ENCODE data around the gene PTPN13.
A peak's percentile ranks its signal among the peaks of the same experiment; 100 is the strongest.

PTPN13 gene, protein sequence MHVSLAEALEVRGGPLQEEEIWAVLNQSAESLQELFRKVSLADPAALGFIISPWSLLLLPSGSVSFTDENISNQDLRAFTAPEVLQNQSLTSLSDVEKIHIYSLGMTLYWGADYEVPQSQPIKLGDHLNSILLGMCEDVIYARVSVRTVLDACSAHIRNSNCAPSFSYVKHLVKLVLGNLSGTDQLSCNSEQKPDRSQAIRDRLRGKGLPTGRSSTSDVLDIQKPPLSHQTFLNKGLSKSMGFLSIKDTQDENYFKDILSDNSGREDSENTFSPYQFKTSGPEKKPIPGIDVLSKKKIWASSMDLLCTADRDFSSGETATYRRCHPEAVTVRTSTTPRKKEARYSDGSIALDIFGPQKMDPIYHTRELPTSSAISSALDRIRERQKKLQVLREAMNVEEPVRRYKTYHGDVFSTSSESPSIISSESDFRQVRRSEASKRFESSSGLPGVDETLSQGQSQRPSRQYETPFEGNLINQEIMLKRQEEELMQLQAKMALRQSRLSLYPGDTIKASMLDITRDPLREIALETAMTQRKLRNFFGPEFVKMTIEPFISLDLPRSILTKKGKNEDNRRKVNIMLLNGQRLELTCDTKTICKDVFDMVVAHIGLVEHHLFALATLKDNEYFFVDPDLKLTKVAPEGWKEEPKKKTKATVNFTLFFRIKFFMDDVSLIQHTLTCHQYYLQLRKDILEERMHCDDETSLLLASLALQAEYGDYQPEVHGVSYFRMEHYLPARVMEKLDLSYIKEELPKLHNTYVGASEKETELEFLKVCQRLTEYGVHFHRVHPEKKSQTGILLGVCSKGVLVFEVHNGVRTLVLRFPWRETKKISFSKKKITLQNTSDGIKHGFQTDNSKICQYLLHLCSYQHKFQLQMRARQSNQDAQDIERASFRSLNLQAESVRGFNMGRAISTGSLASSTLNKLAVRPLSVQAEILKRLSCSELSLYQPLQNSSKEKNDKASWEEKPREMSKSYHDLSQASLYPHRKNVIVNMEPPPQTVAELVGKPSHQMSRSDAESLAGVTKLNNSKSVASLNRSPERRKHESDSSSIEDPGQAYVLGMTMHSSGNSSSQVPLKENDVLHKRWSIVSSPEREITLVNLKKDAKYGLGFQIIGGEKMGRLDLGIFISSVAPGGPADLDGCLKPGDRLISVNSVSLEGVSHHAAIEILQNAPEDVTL (N-terminal part only)

DNA sequence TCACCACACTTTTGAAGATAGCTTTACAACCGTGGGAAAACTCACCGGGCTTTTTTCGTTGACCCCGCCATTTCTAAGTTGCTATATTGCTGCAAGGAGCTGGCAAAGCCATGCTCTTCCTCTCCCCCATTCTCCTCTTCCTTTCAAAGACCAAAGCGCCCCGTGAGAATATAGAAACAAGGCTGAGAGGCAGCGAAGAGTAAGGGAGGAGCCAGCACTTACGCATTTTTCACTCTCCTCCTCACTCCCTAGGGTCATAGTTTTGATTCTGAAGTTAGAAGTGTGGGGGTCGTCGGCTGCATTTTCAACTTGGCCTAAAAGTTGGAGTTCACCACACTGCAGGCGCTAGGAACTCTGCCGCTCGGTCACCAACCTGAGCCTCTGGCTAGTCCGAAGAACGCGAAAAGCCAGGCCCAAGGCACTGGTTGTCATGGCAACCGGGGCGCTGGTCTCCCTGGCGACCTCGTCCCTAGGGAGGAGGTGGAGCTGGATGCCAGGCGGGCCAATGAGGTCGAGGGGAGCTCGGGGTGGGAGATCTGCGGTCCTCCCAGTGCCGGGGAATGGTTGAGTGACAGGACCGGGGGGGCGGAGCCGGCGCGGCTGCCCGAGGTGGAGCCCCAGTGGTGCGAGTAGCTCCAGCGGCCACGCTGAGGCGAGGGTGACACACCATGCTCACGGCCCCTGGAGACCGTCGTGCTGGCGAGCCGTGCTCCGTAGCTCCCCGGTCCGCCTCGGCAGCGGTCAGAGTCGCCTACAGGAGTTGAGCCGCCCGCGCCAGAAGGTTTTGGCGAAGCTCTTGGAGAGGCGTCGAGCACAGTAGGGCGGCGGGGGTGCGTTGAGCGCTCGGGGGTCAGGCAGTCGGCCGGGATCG is at the start of gene PTPN13:
Gene PTPN13 (plus strand): TSS at position 628 of the 871 bp plus-strand sequence. CDS start 40,942 bp downstream, outside the sequence.
- peak; percentile 88 for DNase-seq (ENCODE audit: low spot score)

GRCh38 chr4:86547140-86547539 is 47.0 kb upstream of the PTPN13 start:
- no peak for DNase-seq (ENCODE audit: low spot score)

GRCh38 chr4:86549163-86549788 is 44.8 kb upstream of the PTPN13 start:
- no peak for DNase-seq (ENCODE audit: low spot score)

GRCh38 chr4:86551387-86551786 is 42.7 kb upstream of the PTPN13 start:
- DNase-seq (ENCODE audit: low spot score), result no peak

DNA sequence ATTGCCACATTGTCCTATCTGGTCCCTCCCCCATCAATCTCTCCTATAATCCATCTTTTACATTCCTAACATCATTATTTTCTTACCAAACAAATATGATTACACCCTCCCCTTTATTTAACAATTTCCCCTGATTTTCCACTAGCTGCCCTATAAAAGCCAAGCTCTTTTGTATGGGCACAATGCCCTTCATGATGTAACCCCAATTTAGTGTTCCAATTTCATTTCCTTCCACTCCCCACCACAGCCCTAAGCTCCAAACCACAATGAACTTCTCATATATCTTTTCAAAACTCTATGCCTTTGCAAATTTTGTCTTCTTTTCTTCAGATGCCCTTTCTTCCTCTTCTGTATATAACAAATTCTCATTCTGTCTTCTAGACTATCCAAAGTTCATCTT is 39.5 kb upstream of the PTPN13 start:
- no peak for DNase-seq (ENCODE audit: low spot score)

DNA sequence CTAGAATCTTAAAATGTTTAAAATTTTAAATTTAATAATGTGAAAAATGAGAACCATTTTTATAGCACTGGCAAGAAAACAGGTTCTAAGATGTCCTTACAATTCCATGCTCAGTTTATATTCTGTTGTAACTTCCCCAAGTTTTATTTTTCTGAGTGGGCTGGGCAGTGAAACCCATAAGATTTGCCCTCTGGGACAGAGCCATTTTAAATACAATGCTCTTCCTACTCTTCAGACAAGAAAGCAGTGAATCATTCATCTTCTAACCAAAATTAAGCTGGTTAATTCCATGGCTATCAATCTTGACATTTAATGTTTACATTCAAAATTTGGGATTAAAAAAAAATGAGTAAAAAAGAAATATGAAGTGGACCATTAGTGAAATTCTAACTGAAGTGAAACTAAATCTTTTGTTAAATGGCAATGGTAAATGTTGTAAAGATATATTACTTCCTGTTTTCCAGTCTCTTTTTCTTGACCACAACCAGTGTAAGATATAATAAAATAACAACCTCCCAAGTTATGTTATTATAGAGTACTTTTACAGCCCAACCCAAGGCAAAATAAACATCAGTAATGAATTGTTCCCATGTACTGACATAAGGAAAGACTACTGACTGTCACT is 37.2 kb upstream of the PTPN13 start:
- DNase-seq (ENCODE audit: low spot score), result no peak

DNA sequence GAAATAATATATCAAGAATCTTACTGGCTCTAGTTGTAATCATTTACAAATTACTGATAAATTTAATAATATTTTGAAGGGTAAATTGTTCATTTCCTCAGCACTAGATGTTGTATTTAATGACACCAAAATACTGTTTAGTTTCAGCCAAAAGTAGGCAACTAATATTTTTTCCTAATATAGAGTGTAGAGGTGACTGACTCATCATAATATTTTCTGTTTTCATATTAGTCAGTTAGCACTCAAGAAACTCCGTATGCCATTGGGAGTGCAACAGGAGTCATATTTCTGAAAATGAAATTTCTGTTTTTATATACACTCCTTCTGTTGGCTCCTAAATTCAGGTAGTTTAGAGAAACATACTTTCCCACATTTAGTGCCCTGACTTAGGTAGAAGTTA is 36.6 kb upstream of the PTPN13 start:
- no peak for DNase-seq (ENCODE audit: low spot score)

GRCh38 chr4:86558258-86558657 is 35.9 kb upstream of the PTPN13 start:
- DNase-seq (ENCODE audit: low spot score), result no peak

DNA sequence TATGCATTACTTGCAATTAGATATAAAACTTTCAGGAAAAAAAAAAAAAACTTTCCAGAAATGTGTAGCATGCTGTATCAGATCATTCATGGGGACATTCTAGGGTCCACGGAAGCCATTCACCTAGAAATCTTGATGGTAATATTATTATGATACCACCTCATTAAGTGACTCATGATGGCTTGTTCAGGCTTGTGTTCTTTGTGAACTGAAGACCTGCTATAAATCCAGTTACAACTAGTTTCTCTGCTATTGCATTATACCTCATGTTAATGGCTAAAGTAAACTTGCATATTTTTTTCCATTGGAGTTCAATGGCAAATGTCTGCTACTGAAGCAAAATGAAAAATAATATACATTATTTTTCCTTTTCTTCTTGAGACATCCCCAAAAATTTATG is 35.3 kb upstream of the PTPN13 start:
- DNase-seq (ENCODE audit: low spot score), result no peak

- no peak for DNase-seq (ENCODE audit: low spot score)
Observed at GRCh38 chr4:86560447-86560846, 33.7 kb upstream of the PTPN13 start.

- no peak for DNase-seq (ENCODE audit: low spot score)
Observed at GRCh38 chr4:86561256-86561655, 32.9 kb upstream of the PTPN13 start.

GRCh38 chr4:86563416-86563815 is 30.7 kb upstream of the PTPN13 start:
- DNase-seq (ENCODE audit: low spot score), result no peak

GRCh38 chr4:86564795-86565194 is 29.3 kb upstream of the PTPN13 start:
- no peak for DNase-seq (ENCODE audit: low spot score)

DNA sequence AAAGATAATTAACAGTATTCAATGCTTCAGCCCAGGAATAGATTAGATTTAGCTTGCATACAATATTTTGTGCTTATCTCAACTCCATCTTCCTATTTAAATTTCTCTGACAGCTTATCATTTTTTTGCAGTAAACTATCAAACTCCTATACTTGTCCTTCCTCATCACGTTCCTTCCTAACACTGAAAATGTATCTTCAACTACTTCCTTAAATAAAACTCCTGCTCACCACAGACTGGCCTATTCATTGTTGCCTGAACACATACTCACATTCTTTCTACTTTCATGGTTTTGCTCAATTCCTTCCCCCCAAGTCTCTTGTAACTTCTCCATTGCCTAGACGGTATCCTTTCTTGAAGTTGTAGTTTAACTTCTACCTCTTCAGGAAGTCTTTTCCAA is 28.5 kb upstream of the PTPN13 start:
- no peak for DNase-seq (ENCODE audit: low spot score)

GRCh38 chr4:86569103-86569870 is 24.8 kb upstream of the PTPN13 start:
- no peak for DNase-seq (ENCODE audit: low spot score)

GRCh38 chr4:86579941-86580340 is 14.2 kb upstream of the PTPN13 start:
- DNase-seq (ENCODE audit: low spot score), result no peak

DNA sequence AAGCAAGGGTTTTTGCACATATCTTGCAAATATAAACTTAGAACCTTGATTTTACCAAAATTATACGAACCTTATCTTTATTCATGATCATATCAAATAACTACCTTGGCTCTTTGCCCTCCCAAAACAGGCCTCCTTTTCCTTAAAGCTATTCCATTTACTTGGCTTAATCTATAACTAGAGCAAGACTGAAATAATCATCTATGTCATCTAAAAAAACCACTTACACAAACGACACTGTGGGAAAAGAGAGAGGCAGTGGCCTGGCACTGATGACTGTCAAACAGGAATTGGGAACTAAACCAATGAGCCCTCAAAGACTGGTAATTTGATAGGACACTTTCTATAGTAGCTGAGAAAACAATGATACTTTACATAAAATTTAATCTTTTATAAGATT is 11.7 kb upstream of the PTPN13 start:
- DNase-seq (ENCODE audit: low spot score), result no peak

GRCh38 chr4:86586160-86586572 is 7.9 kb upstream of the PTPN13 start:
- DNase-seq (ENCODE audit: low spot score), result no peak

DNA sequence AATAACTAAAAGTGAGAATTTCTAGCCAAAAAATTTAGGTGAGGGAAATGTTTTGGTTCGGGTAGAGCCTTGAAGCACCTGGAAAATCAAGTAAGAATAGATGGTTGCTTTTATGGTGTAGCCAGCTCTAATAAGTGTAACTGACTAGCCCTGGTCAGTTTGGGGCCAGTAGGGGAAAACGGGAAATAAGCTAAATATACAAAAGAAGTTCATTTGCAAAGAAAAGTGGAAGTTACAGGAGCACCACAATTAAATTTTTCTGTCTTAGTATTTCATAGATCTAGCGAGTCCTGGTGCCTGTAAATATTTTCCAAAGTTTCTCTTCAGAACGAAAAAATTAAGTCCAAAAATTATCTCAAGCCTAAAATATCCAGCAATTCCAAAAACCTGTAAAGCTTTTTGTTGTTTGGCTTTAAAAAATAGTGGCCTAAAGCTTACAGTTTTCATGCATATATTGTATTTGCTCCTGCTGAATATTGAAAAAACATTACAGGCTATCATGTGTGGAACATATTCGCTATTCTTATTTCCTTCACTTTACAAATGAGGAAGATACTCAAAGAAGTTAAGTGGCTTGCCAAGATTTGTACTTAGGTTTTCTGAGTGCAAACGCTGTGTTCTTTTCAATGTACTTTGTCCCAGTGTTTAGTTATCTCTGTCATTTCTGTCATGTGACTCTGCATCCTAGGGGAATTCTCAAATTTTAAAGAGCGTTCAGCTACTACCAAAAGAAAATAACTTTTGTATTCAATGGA is 7.3 kb upstream of the PTPN13 start:
- no peak for DNase-seq (ENCODE audit: low spot score)

Measured in germinal center (tissue), 1 donor.